Activated naive CD4-positive, alpha-beta T cell treated with anti-CD3 and anti-CD28 coated beads, Interleukin-2, amount 10 ng/mL, durations not matched to agents 7 days and 5 days (primary cell): ENCODE data around the gene FAM184B.

ENCODE experiments used
- CTCF ChIA-PET: fragments of 350-600 bp; sonication (Branson Sonifier 250); formaldehyde crosslinking; loops from one replicate; lab custom pipeline; 2021; ENCODE audit warnings: antibody characterized with exemption; lab: Charles Lee
- DNase-seq: peaks from one replicate; pipeline ENCODE4 v3.0.0-alpha.2; 2020
- H3K27ac Mint-ChIP-seq: one replicate; pipeline ENCODE4 v1.8.0; 2021; ENCODE audit warnings: mild to moderate bottlenecking, moderate library complexity, mixed read lengths
- H3K27me3 Mint-ChIP-seq: one replicate; pipeline ENCODE4 v1.8.0; 2021; ENCODE audit warnings: mild to moderate bottlenecking, mixed read lengths
- H3K36me3 Mint-ChIP-seq: one replicate; pipeline ENCODE4 v1.8.0; 2021; ENCODE audit warnings: mixed read lengths
- H3K4me1 Mint-ChIP-seq: one replicate; pipeline ENCODE4 v1.8.0; 2021; ENCODE audit warnings: mixed read lengths
- H3K4me3 Mint-ChIP-seq: one replicate; pipeline ENCODE4 v1.8.0; 2021; ENCODE audit warnings: mild to moderate bottlenecking, moderate library complexity, mixed read lengths
- H3K9me3 Mint-ChIP-seq: one replicate; pipeline ENCODE4 v1.8.0; 2021; ENCODE audit warnings: mixed read lengths

The FAM184B gene

DNA sequence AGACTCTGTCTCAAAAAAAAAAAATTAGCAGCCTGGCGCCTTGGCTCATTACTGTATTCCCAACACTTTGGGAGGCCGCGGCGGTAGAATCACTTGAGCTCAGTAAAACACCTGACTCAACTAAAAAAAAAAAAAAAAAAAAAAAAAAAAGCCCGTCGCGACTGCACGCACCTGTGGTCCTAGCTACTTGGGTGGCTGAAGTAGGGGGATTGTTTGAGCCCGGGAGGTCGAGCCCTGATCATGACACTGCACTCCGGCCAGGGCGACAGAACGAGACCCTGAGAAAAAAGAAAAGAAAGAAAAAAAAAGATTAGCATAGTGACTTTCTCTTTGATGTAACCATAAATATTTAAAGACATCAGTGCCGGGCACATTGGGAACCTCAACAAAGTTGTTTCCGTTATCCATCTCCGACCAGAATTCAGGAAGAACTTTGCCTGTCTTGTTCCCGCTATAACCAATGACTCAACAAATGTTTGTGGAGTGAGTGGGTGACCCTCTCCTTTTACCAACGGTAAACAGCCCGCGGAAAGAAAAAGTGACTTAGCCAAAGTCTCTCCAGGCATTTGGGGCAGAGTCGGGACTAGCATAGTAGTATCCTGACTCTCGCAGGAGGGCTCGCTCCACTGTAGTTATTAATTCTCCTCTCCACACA lies 167.5 kb downstream of the FAM184B start:
- CTCF ChIA-PET = interaction anchor here (0.8 to 2.5 kb wide), 4 partner anchors 16 to 203 kb away, joined by 3 to 12 read pairs (median 4); no protein-coding TSS in a partner anchor
- Mint-ChIP-seq H3K4me1 (peaks cover 51% of the 10 kb centered on the region), H3K27me3 (no peaks in the 10 kb centered on the region), H3K4me3 (peak overlapping the region; percentile 99), H3K27ac (peak overlapping the region; percentile 98), H3K36me3 (peaks cover 13% of the 10 kb centered on the region), H3K9me3 (no peaks in the 10 kb centered on the region)
- peak; percentile 29 for DNase-seq

DNA sequence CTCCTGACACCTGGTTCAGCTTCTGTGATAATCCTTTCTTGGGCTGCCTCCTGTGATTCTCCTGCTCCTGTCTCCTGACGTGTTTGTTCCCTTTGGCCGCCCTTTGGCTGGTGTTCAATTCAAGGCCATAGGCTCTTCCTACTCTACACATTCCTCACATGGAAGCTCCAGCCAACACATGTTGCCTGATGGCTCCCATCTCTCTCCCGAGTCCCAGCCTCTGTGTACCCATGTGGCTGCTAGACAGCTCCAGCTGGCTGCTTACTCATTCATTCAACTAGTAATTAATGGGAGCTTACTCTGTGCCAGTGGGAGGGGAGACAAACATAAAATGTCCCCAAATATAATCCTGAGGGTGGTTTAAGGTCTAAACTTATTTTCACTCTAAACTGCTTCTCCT lies 176.2 kb downstream of the FAM184B start:
- Mint-ChIP-seq H3K4me1 (no peaks in the 10 kb centered on the region), H3K27me3 (no peaks in the 10 kb centered on the region), H3K4me3 (no peak overlapping the region), H3K27ac (peak overlapping the region; percentile 34), H3K36me3 (peaks cover 28% of the 10 kb centered on the region), H3K9me3 (no peaks in the 10 kb centered on the region)
- CTCF ChIA-PET = no interaction called here
- no peak for DNase-seq

DNA sequence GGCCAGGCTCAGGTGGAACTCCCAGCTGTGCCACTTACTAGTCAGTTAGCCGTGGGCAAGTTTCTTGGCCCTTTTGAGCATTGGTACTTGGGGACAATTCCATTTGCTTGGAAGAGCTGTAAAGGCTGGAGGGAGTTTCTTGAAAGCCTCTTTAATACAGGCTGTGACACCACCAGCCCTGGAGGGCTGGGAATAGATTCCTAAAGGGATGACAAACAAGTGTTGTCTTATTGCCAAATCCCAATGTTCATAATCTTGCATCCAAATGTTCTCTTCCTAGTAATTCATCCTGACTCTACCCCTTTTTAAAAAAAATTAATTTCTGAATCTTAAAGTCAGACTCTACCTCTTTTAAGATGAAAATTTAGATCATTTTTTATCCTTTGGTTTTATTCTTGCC lies 181.6 kb downstream of the FAM184B start:
- no peaks in the 10 kb centered on the region for H3K27me3 Mint-ChIP-seq
- no peaks in the 10 kb centered on the region for H3K9me3 Mint-ChIP-seq
- no peak for DNase-seq
- H3K4me1 Mint-ChIP-seq = no peaks in the 10 kb centered on the region
- CTCF ChIA-PET = interaction anchor here (1.2 kb wide), 1 partner anchor 51 kb away, joined by 3 read pairs; no protein-coding TSS in a partner anchor
- peaks cover 40% of the 10 kb centered on the region for H3K36me3 Mint-ChIP-seq
- H3K27ac Mint-ChIP-seq = no peak overlapping the region
- no peak overlapping the region for H3K4me3 Mint-ChIP-seq

DNA sequence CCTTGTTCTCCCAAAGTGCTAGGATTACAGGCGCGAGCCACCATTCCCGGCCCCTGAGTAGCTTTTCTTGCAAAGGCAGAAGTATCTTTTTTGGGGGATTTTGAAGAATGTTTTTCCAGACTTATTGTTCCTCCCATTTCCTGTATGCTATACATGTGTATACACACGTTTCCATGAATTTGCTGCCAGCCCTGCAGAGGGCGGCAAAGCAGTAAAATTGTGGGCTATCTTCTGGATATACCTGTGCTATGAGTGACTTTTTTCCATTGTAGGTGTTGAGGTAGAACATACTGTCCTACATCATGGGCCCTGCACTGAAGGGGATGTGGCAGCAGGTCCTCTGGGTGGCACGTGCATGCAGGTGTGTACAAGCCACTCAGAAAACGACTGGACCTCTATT lies 183.9 kb downstream of the FAM184B start:
- Mint-ChIP-seq H3K36me3 (peaks cover 49% of the 10 kb centered on the region), H3K9me3 (no peaks in the 10 kb centered on the region), H3K27me3 (no peaks in the 10 kb centered on the region), H3K4me3 (no peak overlapping the region), H3K4me1 (no peaks in the 10 kb centered on the region), H3K27ac (no peak overlapping the region)
- CTCF ChIA-PET = interaction anchor here (1.0 kb wide), 1 partner anchor 16 kb away, joined by 3 read pairs; the partner anchor contains the start of gene MED28
- DNase-seq = no peak

DNA sequence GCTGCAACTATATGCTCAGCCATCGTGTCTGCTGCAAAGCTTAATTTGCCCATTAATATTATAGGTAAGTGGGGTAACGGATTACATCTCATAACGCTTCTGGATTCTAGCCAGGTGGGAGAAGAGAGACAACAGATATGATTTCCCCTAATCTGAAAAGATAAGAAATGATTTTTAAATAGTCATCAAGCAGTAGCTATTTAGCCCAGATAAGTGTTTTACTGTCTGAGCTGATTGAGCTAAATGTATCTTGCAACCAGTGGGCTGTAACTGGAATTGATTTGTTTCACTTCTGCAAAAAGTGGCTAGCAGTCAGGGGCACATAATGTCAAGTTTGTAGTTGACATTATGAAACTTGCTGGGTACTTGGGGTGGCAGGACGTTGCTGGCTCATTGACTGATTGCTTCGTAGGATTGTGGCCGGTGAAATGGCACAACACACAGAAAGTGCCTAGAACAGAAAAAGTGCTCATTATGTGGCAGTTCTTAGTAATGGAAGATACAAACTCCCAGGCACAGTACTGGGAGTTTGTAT lies 185.9 kb downstream of the FAM184B start:
- H3K9me3 Mint-ChIP-seq = no peaks in the 10 kb centered on the region
- no peak for DNase-seq
- H3K27ac Mint-ChIP-seq = no peak overlapping the region
- peaks cover 54% of the 10 kb centered on the region for H3K36me3 Mint-ChIP-seq
- H3K27me3 Mint-ChIP-seq = no peaks in the 10 kb centered on the region
- no peak overlapping the region for H3K4me3 Mint-ChIP-seq
- CTCF ChIA-PET = interaction anchor here (1.2 kb wide), 1 partner anchor 209 kb away, joined by 3 read pairs; no protein-coding TSS in a partner anchor
- no peaks in the 10 kb centered on the region for H3K4me1 Mint-ChIP-seq

DNA sequence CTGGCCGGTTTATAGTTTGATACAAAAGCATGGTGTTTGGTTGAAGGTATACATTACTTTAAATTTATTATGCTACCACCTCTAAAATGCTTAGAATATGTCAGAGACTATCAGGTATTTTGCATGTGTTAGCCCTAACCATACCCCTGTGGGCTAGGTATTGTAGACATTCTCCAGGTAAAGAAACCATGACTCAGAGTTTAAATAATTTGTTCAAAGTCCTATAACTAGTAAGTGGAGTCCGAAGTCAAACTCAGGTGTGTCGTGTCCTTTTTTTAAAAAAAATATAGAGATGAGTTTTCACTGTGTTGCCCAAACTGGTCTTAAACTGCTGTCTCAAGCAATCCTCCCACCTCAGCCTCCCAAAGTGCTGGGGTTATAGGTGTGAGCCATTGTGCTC lies 192.1 kb downstream of the FAM184B start:
- no peaks in the 10 kb centered on the region for H3K4me1 Mint-ChIP-seq
- no peak overlapping the region for H3K4me3 Mint-ChIP-seq
- no peak overlapping the region for H3K27ac Mint-ChIP-seq
- H3K9me3 Mint-ChIP-seq = no peaks in the 10 kb centered on the region
- DNase-seq = no peak
- peaks cover 59% of the 10 kb centered on the region for H3K36me3 Mint-ChIP-seq
- CTCF ChIA-PET = no interaction called here
- H3K27me3 Mint-ChIP-seq = no peaks in the 10 kb centered on the region

DNA sequence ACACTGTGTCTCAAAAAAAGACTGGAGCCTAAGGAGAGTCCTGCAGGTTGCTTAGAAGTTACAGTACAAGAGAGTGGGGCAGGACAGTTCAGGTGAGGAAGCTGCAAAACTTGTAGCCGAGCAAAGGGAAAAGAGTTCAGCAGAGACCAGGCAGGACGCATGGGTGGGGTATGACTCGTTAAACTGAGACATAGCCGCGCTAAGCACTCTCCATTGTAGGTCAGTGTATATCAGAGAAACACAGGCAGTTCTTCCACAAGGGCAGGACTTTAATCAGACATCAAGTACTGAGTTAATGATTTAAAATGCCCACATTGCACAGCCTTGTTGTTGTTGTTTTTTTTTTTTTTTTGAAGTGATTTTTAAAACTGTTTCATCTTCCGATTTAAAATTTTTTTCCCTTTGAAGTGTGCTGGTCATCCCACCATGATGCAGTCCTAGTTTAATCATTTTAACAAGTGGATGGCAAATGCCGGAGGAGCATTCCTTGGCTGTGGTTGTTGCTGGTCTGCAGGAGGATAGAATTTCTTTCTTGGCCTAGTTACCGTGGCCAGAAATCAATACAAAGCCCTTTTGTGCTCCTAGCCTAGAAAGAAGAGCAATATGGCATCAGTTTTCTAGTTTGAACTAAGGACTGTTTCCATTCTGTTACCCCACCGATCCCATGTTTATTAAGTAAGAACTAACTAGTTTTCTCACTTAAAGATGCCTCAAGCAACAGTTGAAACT lies 194.2 kb downstream of the FAM184B start:
- peaks cover 58% of the 10 kb centered on the region for H3K36me3 Mint-ChIP-seq
- no peaks in the 10 kb centered on the region for H3K27me3 Mint-ChIP-seq
- no peaks in the 10 kb centered on the region for H3K4me1 Mint-ChIP-seq
- H3K27ac Mint-ChIP-seq = peak overlapping the region; percentile 52
- no peaks in the 10 kb centered on the region for H3K9me3 Mint-ChIP-seq
- H3K4me3 Mint-ChIP-seq = no peak overlapping the region
- no peak for DNase-seq
- CTCF ChIA-PET = interaction anchor here (0.7 kb wide), 1 partner anchor 12 kb away, joined by 3 read pairs; no protein-coding TSS in a partner anchor

DNA sequence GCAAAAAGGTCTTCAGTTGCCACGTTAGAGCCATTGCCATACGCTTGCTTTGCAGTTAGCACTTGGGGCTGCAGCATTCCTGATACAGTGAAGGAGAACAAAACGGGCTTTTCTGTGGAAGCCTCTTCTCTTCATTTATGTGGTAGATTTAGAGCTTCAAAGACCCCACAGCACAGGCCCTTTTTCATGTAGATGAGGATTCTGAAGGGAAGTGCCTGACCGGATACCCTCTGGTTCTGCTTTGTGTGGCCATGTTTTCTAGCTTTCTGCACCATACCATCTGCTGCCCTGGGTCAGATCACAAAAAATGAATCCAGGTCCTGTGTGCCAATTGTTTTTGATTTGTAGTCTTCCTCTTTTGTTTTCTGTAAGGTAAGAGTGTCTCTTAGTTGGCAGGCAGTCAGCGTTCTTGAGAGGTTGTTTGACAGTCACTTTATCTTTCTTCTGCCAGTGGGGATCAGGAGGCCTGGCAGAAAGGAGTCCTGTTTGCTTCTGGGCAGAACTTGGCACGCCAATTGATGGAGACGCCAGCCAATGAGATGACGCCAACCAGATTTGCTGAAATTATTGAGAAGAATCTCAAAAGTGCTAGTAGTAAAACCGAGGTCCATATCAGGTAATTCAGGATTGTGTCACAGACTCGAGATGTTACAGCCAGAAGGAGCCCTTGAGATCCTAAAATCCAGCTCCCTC lies 196.8 kb downstream of the FAM184B start:
- Mint-ChIP-seq H3K4me3 (no peak overlapping the region), H3K27me3 (no peaks in the 10 kb centered on the region), H3K9me3 (no peaks in the 10 kb centered on the region), H3K4me1 (peaks cover 15% of the 10 kb centered on the region), H3K27ac (no peak overlapping the region), H3K36me3 (peaks cover 57% of the 10 kb centered on the region)
- no peak for DNase-seq
- CTCF ChIA-PET = interaction anchor here (0.9 to 1.6 kb wide), 2 partner anchors 35 to 52 kb away, joined by 3 read pairs; no protein-coding TSS in a partner anchor

DNA sequence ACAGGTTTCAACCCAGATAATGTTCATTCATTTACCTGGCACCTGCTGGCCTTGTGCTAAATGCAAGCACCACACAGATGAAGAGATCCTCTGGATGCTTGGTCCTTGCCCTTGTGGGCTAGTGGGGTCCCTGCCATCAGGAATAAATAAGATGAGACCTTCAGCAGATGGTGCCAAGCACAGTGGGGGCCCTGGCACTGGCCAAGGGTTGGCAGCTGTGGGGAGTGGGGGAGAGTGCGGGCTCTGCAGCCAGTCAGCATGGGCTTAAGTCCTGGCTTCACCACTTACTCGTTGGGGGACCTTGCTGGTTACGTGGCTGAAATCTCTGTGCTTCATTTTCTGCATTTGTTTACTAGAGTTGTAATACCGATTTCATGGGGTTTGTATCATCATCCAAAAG lies 197.5 kb downstream of the FAM184B start:
- Mint-ChIP-seq H3K4me1 (peaks cover 23% of the 10 kb centered on the region), H3K9me3 (no peaks in the 10 kb centered on the region), H3K27ac (peak overlapping the region; percentile 50), H3K27me3 (no peaks in the 10 kb centered on the region), H3K36me3 (peaks cover 58% of the 10 kb centered on the region), H3K4me3 (no peak overlapping the region)
- no peak for DNase-seq
- CTCF ChIA-PET = interaction anchor here (0.9 kb wide), 1 partner anchor 1009 kb away, joined by 3 read pairs; no protein-coding TSS in a partner anchor

DNA sequence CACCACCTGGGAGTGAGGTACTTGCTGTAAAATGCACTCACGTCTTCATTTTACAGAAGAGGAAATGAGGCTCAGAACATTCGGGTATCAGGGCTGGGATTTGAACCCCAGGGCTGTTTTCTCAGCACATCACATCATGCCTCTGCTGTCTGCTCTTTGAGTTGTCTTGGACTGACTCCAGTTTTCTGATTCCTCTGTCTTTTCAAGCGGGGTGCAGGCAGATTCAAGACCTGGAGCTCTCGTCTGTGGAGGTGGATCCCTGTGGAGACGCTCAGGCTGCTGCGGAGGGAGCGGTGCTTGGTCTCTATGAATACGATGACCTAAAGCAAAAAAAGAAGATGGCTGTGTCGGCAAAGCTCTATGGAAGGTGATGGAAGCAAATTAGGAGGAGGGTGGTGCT lies 198.1 kb downstream of the FAM184B start:
- Mint-ChIP-seq H3K4me1 (peaks cover 29% of the 10 kb centered on the region), H3K36me3 (peaks cover 56% of the 10 kb centered on the region), H3K27me3 (no peaks in the 10 kb centered on the region), H3K27ac (no peak overlapping the region), H3K4me3 (no peak overlapping the region), H3K9me3 (no peaks in the 10 kb centered on the region)
- DNase-seq = no peak
- CTCF ChIA-PET = interaction anchor here (0.7 to 0.9 kb wide), 2 partner anchors 30 to 1010 kb away, joined by 3 read pairs; no protein-coding TSS in a partner anchor

DNA sequence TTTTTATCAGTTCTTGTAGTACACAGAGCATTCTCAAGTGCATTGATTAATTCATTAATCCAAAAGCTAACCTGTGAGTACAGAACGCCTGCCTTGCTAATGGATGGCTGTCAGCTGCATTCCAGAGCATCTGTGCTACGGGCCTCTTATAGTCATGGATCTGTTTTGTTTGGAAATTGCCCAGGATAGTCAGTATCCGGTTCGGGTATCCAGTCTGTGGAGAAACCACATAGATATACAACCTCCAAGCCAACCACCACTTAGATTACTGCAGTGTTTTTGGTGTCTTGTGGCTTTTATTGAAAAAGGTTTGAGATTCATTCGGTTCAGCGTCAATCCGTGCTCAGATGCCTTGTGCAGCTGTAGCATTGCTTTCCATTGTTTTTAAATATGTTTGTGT lies 200.5 kb downstream of the FAM184B start:
- Mint-ChIP-seq H3K27me3 (no peaks in the 10 kb centered on the region), H3K27ac (peak overlapping the region; percentile 62), H3K9me3 (no peaks in the 10 kb centered on the region), H3K4me1 (peaks cover 37% of the 10 kb centered on the region), H3K4me3 (no peak overlapping the region), H3K36me3 (peaks cover 41% of the 10 kb centered on the region)
- DNase-seq = no peak
- CTCF ChIA-PET = no interaction called here
